Measurements from ENCODE around the gene CD300LG. TPM values are rescaled to one million over a fixed set of nuclear protein-coding genes. Genes with fewer than 3 reads are reported as not detected.

The CD300LG gene
- total RNA-seq, 1 experiment from 2014 or later = not detected

DNA sequence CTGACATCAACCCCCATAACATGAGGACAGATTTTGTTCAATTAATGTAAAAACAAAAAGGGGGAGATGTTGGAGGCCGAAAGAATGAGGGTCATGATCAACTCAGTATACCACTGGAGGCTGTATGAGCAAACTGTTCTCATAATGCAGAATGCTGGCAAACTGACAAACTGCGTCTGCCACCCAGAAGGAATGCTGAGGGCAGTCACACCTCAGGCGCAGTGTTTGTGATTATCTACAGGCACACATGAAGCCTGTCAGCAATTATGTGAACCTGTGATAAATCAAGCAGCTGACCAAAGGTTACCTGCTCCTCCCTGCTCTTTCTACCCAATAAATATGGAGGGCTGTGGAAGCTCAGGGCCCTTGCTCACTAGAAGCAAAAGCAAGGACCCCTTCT, 27.3 kb downstream of the CD300LG start:
- ChIA-PET POLR2A (no interaction called here), CTCF (no interaction called here)
- Mint-ChIP-seq H3K36me3 (ENCODE audit: insufficient read depth, unreplicated experiment) (no peaks in the 10 kb centered on the region), H3K9me3 (ENCODE audit: unreplicated experiment) (no peaks in the 10 kb centered on the region), H3K27me3 (ENCODE audit: insufficient read depth, unreplicated experiment) (no peaks in the 10 kb centered on the region), H3K27ac (ENCODE audit: unreplicated experiment) (no peak overlapping the region), H3K4me1 (ENCODE audit: low read depth, unreplicated experiment) (peaks cover 14% of the 10 kb centered on the region), H3K4me3 (ENCODE audit: unreplicated experiment) (no peak overlapping the region)
- Histone ChIP-seq H3K9me3 (no peaks in the 10 kb centered on the region), H3K4me1 (peaks cover 10% of the 10 kb centered on the region), H3K27me3 (replicated peaks; ENCODE audit: control insufficient read depth, insufficient read depth, low read length) (no peaks in the 10 kb centered on the region), H3K36me3 (ENCODE audit: control insufficient read depth, insufficient read depth, low read length) (no peaks in the 10 kb centered on the region), H3K4me3 (ENCODE audit: low read depth, low read length) (no peak overlapping the region)
- TF ChIP-seq, protein P1, sequence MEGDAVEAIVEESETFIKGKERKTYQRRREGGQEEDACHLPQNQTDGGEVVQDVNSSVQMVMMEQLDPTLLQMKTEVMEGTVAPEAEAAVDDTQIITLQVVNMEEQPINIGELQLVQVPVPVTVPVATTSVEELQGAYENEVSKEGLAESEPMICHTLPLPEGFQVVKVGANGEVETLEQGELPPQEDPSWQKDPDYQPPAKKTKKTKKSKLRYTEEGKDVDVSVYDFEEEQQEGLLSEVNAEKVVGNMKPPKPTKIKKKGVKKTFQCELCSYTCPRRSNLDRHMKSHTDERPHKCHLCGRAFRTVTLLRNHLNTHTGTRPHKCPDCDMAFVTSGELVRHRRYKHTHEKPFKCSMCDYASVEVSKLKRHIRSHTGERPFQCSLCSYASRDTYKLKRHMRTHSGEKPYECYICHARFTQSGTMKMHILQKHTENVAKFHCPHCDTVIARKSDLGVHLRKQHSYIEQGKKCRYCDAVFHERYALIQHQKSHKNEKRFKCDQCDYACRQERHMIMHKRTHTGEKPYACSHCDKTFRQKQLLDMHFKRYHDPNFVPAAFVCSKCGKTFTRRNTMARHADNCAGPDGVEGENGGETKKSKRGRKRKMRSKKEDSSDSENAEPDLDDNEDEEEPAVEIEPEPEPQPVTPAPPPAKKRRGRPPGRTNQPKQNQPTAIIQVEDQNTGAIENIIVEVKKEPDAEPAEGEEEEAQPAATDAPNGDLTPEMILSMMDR (IDR thresholded peaks at IDR 0.05; ENCODE audit: insufficient read depth in 1 of 2, low read depth in 1 of 2, low read length in 1 of 2, severe bottlenecking in 1 of 2, unreplicated experiment in 1 of 2) = no peak
- BruUV-seq (replicated peaks) = no TSS peak
- intact Hi-C loops (cut with micrococcal nuclease; ENCODE audit: unreplicated experiment) = no loop called here
- no peak for DNase-seq

DNA sequence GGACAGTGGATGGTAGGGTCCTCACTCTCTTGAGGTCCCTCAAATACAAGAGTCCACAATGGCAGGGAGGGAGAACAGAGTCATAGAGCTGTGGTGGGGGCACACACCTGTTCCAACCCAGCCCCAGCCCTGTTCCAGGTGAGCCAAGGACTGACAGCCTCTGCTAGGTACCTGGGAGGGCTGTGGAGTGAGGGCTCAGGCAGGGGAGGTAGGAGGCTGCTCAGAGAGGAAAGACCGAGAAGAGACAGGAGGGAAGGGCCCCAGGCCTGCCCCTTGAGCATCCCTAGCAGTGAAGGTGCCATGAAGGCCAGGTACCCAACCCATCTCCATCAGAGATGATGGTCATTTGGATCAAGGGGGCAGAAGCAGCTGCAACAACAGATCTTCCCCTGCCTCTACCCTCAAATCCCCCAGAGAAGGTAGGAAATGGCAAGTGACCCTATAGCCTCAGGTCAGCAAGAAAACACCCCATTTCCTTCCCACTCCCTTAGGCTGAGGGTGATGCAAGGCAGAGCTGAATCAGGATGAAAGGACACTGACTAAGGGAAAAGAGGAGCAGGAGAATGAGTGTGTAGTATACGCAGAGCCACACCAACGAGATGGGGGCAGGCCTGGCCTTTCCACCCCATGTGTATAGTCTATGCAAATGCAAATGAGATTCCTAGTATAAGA, 28.6 kb downstream of the CD300LG start:
- H3K4me1 ChIP-seq = peaks cover 10% of the 10 kb centered on the region
- TF ChIP-seq, protein P1 (IDR thresholded peaks at IDR 0.05; ENCODE audit: insufficient read depth in 1 of 2, low read depth in 1 of 2, low read length in 1 of 2, severe bottlenecking in 1 of 2, unreplicated experiment in 1 of 2) = no peak
- H3K4me3 ChIP-seq (ENCODE audit: low read depth, low read length) = no peak overlapping the region
- intact Hi-C loops (cut with micrococcal nuclease; ENCODE audit: unreplicated experiment) = loop anchor here (5.0 kb wide), 2 partner anchors 37 to 67 kb away; partner anchors contain the start of gene PPY
- H3K36me3 ChIP-seq (ENCODE audit: control insufficient read depth, insufficient read depth, low read length) = no peaks in the 10 kb centered on the region; the same call in 1 of the 2 replicates
- H3K36me3 Mint-ChIP-seq (ENCODE audit: insufficient read depth, unreplicated experiment) = no peaks in the 10 kb centered on the region
- no peak for DNase-seq
- H3K4me3 Mint-ChIP-seq (ENCODE audit: unreplicated experiment) = no peak overlapping the region
- H3K9me3 ChIP-seq = no peaks in the 10 kb centered on the region
- H3K27me3 ChIP-seq (replicated peaks; ENCODE audit: control insufficient read depth, insufficient read depth, low read length) = no peaks in the 10 kb centered on the region
- H3K27ac Mint-ChIP-seq (ENCODE audit: unreplicated experiment) = no peak overlapping the region
- no peaks in the 10 kb centered on the region for H3K9me3 Mint-ChIP-seq (ENCODE audit: unreplicated experiment)
- peaks cover 14% of the 10 kb centered on the region for H3K4me1 Mint-ChIP-seq (ENCODE audit: low read depth, unreplicated experiment)
- H3K27me3 Mint-ChIP-seq (ENCODE audit: insufficient read depth, unreplicated experiment) = no peaks in the 10 kb centered on the region
- ChIA-PET CTCF (no interaction called here), POLR2A (no interaction called here)
- BruUV-seq (replicated peaks) = no TSS peak

DNA sequence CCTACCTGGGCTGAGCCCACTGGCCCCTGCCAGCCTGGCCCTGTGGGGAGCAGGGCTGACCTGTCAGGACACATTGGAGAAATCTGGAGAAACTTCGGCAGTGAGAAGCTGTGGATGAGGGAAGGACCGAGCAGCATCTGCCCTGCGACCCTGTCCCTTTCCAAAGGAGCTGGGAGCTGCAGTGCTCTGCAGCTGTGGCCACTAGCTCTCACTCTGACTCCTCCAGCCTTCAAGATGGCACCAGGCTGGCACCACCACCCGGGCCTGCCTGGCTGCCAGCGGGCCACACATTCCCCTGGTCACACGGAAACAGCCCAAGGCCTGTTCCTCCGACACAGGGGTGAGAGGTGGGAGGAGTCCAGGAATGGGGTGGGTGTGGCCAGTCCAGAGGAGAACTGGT, 30.1 kb downstream of the CD300LG start:
- intact Hi-C loops (cut with micrococcal nuclease; ENCODE audit: unreplicated experiment) = loop anchor here (5.0 kb wide), 2 partner anchors 35 to 65 kb away; partner anchors contain the start of gene PPY
- no TSS peak for BruUV-seq (replicated peaks)
- H3K36me3 Mint-ChIP-seq (ENCODE audit: insufficient read depth, unreplicated experiment) = no peaks in the 10 kb centered on the region
- no peak overlapping the region for H3K4me3 Mint-ChIP-seq (ENCODE audit: unreplicated experiment)
- no peak overlapping the region for H3K4me3 ChIP-seq (ENCODE audit: low read depth, low read length)
- no peaks in the 10 kb centered on the region; the same call in 1 of the 2 replicates for H3K36me3 ChIP-seq (ENCODE audit: control insufficient read depth, insufficient read depth, low read length)
- peaks cover 10% of the 10 kb centered on the region for H3K4me1 ChIP-seq
- no peaks in the 10 kb centered on the region for H3K27me3 Mint-ChIP-seq (ENCODE audit: insufficient read depth, unreplicated experiment)
- H3K4me1 Mint-ChIP-seq (ENCODE audit: low read depth, unreplicated experiment) = peaks cover 12% of the 10 kb centered on the region
- TF ChIP-seq, protein P1 (IDR thresholded peaks at IDR 0.05; ENCODE audit: insufficient read depth in 1 of 2, low read depth in 1 of 2, low read length in 1 of 2, severe bottlenecking in 1 of 2, unreplicated experiment in 1 of 2) = no peak
- H3K27ac Mint-ChIP-seq (ENCODE audit: unreplicated experiment) = no peak overlapping the region
- ChIA-PET POLR2A (interaction anchor here (0.6 kb wide), 1 partner anchor 232 kb away, joined by 16 read pairs; no protein-coding TSS in a partner anchor), CTCF (interaction anchor here (0.6 kb wide), 1 partner anchor 86 kb away, joined by 6 read pairs; no protein-coding TSS in a partner anchor)
- H3K9me3 Mint-ChIP-seq (ENCODE audit: unreplicated experiment) = no peaks in the 10 kb centered on the region
- DNase-seq = no peak
- H3K9me3 ChIP-seq = no peaks in the 10 kb centered on the region
- H3K27me3 ChIP-seq (replicated peaks; ENCODE audit: control insufficient read depth, insufficient read depth, low read length) = no peaks in the 10 kb centered on the region

All from Caco-2 (cell line).